ENCODE measurements around the gene ASB18. TPM values are rescaled to one million over a fixed set of nuclear protein-coding genes. Genes with fewer than 3 reads are reported as not detected.

The ASB18 gene
- total and polyA plus RNA-seq, 2 of the 13 experiments (the other 11 are each of a cell fraction or from before 2014, with no cell fraction given): not detected

DNA sequence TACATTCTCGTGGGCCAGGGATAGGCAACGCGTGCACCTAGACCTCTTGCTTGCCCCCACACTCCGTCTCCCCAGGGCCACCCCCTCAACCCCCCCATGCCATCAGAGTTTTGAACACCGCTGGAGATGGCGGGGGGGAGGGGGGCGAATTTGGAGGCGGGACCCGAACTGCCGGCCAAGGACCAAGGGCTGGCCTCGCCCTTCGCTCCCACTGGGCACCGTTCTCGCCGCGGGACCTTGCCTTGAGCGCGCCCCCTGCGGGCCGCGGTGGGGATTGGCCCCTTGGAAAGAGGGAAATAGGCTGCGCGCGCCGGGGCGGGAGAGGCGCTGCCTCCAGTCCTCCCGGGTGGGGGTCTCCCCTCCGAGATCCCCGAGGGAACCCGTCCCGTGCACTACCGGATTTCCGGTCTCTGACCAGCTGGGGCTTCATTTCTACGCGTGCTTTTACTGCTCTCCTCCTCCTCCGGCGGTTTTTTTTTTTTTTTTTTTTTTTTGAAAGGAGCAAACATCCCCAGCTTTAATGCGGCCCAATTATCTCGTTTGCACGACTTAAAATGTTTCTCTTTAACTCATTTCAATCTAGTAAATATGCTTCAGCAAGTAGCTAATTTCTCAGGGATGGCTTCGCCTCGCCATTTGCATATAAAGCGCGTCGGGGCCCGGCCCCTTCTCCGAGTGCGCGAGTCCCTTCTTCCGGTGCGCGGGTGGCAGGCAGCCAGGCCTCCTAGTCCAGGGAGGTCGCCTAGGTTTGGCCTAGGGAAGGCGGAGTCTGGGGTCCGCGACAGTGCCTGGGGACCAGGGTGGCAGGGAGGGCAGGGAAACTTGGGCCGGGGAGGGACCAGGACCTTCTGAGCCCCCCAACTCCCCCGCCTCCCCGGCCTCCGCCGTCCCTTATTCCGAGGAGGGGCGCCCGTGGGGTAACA, 86.0 kb downstream of the ASB18 start (continued):
- TF ChIP-seq KDM2A (CRISPR knock-in tag; IDR thresholded peaks at IDR 0.05; ENCODE audit: borderline replicate concordance, low read depth) (peak; percentile 87), ISL2 (CRISPR knock-in tag; IDR thresholded peaks at IDR 0.05) (no peak), ZNF225 (CRISPR knock-in tag; IDR thresholded peaks at IDR 0.05) (no peak), ZFP90 (CRISPR knock-in tag; IDR thresholded peaks at IDR 0.05; ENCODE audit: borderline replicate concordance) (no peak), GLI4 (CRISPR knock-in tag; IDR thresholded peaks at IDR 0.05; ENCODE audit: borderline replicate concordance) (no peak), ETV6 (CRISPR knock-in tag; conservative IDR thresholded peaks at IDR 0.05) (no peak), YEATS2 (CRISPR knock-in tag; IDR thresholded peaks at IDR 0.05; ENCODE audit: borderline replicate concordance) (no peak), ZNF460 (CRISPR knock-in tag; IDR thresholded peaks at IDR 0.05; ENCODE audit: borderline replicate concordance) (no peak), ZFX (CRISPR knock-in tag; IDR thresholded peaks at IDR 0.05; ENCODE audit: low read depth) (0 out of 2 replicates have a peak, but pooled peaks have one; percentile 10), ZNF367 (CRISPR knock-in tag; IDR thresholded peaks at IDR 0.05; ENCODE audit: borderline replicate concordance) (no peak), ZNF589 (CRISPR knock-in tag; conservative IDR thresholded peaks at IDR 0.05) (no peak), GATA4 (IDR thresholded peaks at IDR 0.05; ENCODE audit: borderline replicate concordance, low read depth) (no peak), CENPT (CRISPR knock-in tag; IDR thresholded peaks at IDR 0.05; ENCODE audit: low read depth) (no peak)
- TF ChIP-seq, protein P1, sequence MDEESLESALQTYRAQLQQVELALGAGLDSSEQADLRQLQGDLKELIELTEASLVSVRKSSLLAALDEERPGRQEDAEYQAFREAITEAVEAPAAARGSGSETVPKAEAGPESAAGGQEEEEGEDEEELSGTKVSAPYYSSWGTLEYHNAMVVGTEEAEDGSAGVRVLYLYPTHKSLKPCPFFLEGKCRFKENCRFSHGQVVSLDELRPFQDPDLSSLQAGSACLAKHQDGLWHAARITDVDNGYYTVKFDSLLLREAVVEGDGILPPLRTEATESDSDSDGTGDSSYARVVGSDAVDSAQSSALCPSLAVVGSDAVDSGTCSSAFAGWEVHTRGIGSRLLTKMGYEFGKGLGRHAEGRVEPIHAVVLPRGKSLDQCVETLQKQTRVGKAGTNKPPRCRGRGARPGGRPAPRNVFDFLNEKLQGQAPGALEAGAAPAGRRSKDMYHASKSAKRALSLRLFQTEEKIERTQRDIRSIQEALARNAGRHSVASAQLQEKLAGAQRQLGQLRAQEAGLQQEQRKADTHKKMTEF (CRISPR knock-in tag; IDR thresholded peaks at IDR 0.05): no peak
- TF ChIP-seq, protein P2, sequence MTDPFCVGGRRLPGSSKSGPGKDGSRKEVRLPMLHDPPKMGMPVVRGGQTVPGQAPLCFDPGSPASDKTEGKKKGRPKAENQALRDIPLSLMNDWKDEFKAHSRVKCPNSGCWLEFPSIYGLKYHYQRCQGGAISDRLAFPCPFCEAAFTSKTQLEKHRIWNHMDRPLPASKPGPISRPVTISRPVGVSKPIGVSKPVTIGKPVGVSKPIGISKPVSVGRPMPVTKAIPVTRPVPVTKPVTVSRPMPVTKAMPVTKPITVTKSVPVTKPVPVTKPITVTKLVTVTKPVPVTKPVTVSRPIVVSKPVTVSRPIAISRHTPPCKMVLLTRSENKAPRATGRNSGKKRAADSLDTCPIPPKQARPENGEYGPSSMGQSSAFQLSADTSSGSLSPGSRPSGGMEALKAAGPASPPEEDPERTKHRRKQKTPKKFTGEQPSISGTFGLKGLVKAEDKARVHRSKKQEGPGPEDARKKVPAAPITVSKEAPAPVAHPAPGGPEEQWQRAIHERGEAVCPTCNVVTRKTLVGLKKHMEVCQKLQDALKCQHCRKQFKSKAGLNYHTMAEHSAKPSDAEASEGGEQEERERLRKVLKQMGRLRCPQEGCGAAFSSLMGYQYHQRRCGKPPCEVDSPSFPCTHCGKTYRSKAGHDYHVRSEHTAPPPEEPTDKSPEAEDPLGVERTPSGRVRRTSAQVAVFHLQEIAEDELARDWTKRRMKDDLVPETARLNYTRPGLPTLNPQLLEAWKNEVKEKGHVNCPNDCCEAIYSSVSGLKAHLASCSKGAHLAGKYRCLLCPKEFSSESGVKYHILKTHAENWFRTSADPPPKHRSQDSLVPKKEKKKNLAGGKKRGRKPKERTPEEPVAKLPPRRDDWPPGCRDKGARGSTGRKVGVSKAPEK (CRISPR knock-in tag; IDR thresholded peaks at IDR 0.05; ENCODE audit: borderline replicate concordance): no peak
- TF ChIP-seq, protein P3, sequence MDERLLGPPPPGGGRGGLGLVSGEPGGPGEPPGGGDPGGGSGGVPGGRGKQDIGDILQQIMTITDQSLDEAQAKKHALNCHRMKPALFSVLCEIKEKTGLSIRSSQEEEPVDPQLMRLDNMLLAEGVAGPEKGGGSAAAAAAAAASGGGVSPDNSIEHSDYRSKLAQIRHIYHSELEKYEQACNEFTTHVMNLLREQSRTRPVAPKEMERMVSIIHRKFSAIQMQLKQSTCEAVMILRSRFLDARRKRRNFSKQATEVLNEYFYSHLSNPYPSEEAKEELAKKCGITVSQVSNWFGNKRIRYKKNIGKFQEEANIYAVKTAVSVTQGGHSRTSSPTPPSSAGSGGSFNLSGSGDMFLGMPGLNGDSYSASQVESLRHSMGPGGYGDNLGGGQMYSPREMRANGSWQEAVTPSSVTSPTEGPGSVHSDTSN (CRISPR knock-in tag; IDR thresholded peaks at IDR 0.05): no peak
- TF ChIP-seq, protein P4, sequence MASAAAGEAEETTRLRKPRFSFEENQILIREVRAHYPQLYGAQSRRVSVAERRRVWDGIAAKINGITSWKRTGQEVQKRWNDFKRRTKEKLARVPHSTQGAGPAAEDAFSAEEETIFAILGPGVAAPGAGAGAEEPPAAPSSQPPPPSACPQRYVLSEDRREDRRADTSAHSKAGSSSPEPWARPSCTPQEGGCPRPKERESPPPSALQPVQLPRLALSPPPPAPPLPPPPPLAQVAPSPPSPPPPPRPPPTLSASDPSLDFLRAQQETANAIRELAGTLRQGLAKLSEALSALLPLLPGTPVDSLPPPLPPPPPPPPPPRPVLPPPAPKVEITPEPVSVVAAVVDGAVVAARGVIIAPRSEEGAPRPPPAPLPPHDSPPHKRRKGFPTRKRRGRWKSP (CRISPR knock-in tag; IDR thresholded peaks at IDR 0.05): peak; percentile 53; the same call in 1 of the 2 replicates
